ENCODE results near the gene MRPS2. TPM values are rescaled to one million over a fixed set of nuclear protein-coding genes. Genes with fewer than 3 reads are reported as not detected.

The MRPS2 gene
- polyA plus RNA-seq, 1 donor from 2014 or later: 20.1 TPM

DNA sequence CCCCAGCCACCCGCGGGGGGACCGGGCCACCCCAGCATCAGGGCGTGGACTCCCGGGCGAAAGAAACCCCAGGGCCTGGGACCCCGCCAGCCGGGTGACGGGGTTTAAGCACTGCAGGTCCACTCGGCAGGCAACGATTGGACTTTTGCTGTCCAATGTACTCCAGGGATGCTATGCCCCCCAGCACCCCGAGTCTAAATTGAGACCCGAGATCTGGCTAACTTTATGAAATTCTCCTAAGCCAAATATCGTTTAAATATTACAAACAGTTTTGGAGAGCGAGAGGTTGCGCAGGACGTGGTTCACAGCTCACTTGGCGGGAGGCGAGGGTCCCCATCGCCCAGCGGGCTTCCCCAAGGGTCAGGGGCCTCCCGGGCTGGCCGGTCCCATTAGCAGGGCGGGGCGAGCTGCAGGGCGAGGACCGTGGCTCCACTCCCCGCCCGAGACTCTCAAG lies 384 bp upstream of the MRPS2 start:
- Histone ChIP-seq H3F3A (ENCODE audit: insufficient read depth, low read length, poor library complexity, severe bottlenecking) (no peaks in the 10 kb centered on the region), H3K27ac (ENCODE audit: low read length) (peak overlapping the region; percentile 71), H3K4me3 (ENCODE audit: low read length) (peak overlapping the region; percentile 99), H3K4me2 (ENCODE audit: low read length) (peak overlapping the region; percentile 89), H4K20me1 (ENCODE audit: insufficient read depth) (no peaks in the 10 kb centered on the region), H3K36me3 (ENCODE audit: insufficient read depth, low read length) (no peaks in the 10 kb centered on the region), H3K9me2 (ENCODE audit: insufficient read depth, low read length) (no peaks in the 10 kb centered on the region), H3K9me3 (ENCODE audit: low read length) (no peaks in the 10 kb centered on the region), H2AFZ (ENCODE audit: low read depth, low read length) (peak overlapping the region; percentile 85), H3K27me3 (ENCODE audit: insufficient read depth, low read depth, low read length) (no peaks in the 10 kb centered on the region), H3K9ac (ENCODE audit: low read length) (peak overlapping the region; percentile 91), H3K79me2 (replicated peaks; ENCODE audit: insufficient read depth, low read length) (peaks cover 12% of the 10 kb centered on the region)
- TF ChIP-seq TAF1 (IDR thresholded peaks at IDR 0.05; ENCODE audit: low read depth): no peak
- TF ChIP-seq, protein P1, sequence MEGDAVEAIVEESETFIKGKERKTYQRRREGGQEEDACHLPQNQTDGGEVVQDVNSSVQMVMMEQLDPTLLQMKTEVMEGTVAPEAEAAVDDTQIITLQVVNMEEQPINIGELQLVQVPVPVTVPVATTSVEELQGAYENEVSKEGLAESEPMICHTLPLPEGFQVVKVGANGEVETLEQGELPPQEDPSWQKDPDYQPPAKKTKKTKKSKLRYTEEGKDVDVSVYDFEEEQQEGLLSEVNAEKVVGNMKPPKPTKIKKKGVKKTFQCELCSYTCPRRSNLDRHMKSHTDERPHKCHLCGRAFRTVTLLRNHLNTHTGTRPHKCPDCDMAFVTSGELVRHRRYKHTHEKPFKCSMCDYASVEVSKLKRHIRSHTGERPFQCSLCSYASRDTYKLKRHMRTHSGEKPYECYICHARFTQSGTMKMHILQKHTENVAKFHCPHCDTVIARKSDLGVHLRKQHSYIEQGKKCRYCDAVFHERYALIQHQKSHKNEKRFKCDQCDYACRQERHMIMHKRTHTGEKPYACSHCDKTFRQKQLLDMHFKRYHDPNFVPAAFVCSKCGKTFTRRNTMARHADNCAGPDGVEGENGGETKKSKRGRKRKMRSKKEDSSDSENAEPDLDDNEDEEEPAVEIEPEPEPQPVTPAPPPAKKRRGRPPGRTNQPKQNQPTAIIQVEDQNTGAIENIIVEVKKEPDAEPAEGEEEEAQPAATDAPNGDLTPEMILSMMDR (IDR thresholded peaks at IDR 0.05; ENCODE audit: poor library complexity, severe bottlenecking): no peak
- no peak for TF ChIP-seq POLR2AphosphoS5 (IDR thresholded peaks at IDR 0.05)
- TF ChIP-seq, protein P2, sequence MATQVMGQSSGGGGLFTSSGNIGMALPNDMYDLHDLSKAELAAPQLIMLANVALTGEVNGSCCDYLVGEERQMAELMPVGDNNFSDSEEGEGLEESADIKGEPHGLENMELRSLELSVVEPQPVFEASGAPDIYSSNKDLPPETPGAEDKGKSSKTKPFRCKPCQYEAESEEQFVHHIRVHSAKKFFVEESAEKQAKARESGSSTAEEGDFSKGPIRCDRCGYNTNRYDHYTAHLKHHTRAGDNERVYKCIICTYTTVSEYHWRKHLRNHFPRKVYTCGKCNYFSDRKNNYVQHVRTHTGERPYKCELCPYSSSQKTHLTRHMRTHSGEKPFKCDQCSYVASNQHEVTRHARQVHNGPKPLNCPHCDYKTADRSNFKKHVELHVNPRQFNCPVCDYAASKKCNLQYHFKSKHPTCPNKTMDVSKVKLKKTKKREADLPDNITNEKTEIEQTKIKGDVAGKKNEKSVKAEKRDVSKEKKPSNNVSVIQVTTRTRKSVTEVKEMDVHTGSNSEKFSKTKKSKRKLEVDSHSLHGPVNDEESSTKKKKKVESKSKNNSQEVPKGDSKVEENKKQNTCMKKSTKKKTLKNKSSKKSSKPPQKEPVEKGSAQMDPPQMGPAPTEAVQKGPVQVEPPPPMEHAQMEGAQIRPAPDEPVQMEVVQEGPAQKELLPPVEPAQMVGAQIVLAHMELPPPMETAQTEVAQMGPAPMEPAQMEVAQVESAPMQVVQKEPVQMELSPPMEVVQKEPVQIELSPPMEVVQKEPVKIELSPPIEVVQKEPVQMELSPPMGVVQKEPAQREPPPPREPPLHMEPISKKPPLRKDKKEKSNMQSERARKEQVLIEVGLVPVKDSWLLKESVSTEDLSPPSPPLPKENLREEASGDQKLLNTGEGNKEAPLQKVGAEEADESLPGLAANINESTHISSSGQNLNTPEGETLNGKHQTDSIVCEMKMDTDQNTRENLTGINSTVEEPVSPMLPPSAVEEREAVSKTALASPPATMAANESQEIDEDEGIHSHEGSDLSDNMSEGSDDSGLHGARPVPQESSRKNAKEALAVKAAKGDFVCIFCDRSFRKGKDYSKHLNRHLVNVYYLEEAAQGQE (IDR thresholded peaks at IDR 0.05; ENCODE audit: borderline replicate concordance): no peak

DNA sequence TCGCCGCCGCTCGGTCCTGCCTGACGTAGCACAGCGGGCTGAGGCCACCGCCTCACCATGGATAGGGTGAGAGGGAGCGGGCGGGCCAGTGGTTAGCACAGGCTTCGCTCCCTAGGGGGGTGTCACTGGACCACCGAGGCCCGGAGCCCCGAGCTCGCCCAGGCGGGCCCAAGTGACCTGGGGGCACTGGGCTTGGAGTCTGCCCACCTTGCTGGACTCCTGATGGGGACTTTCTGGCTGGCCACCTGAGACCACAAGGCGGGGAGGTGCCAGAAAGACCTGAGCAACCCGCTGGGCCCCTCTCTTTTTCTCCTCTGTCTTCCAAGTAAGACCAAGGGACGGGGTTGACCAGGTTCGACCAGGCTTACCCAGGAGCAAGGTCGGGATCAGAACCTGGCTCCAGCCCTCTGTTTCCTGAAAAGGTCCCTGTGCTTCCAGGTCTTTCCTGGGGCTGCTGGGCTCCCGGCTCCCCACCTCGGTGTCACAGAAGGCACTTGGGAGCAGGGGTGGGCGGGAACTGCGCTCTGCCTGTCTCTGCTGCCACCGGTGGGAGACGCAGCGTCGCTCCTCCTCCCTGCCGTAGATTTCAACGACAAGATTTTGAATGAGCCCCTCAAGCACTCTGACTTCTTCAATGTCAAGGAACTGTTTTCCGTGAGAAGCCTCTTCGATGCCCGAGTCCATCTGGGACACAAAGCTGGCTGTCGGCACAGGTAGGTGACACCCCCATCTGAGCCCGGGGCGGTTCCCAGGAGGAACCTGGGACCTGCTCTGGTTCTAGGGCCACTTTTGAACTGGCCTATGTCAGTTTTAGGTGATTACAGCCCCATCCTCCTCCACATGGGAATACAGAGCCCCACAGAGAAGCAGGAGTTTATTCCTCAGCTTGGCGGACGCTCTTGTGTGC lies 1.0 kb downstream of the MRPS2 start:
- H3K79me2 ChIP-seq (replicated peaks; ENCODE audit: insufficient read depth, low read length): peaks cover 12% of the 10 kb centered on the region
- no peaks in the 10 kb centered on the region for H3K9me2 ChIP-seq (ENCODE audit: insufficient read depth, low read length)
- no peaks in the 10 kb centered on the region for H3F3A ChIP-seq (ENCODE audit: insufficient read depth, low read length, poor library complexity, severe bottlenecking)
- TF ChIP-seq MXI1 (conservative IDR thresholded peaks at IDR 0.05; ENCODE audit: poor library complexity, severe bottlenecking): no peak
- TF ChIP-seq, protein P1 (IDR thresholded peaks at IDR 0.05; ENCODE audit: poor library complexity, severe bottlenecking): no peak
- TF ChIP-seq EZH2 (IDR thresholded peaks at IDR 0.05; ENCODE audit: borderline replicate concordance, insufficient read depth, low read length, poor library complexity, severe bottlenecking): no peak
- no peak for TF ChIP-seq TAF1 (IDR thresholded peaks at IDR 0.05; ENCODE audit: low read depth)
- TF ChIP-seq EP300 (conservative IDR thresholded peaks at IDR 0.05; ENCODE audit: poor library complexity, severe bottlenecking): no peak
- no peak for TF ChIP-seq SMC3 (conservative IDR thresholded peaks at IDR 0.05; ENCODE audit: poor library complexity)
- TF ChIP-seq, protein P2 (IDR thresholded peaks at IDR 0.05; ENCODE audit: borderline replicate concordance): no peak
- peak overlapping the region; percentile 82 for H3K4me2 ChIP-seq (ENCODE audit: low read length)
- no peaks in the 10 kb centered on the region for H3K27me3 ChIP-seq (ENCODE audit: insufficient read depth, low read depth, low read length)
- no peaks in the 10 kb centered on the region for H3K9me3 ChIP-seq (ENCODE audit: low read length)
- H3K9ac ChIP-seq (ENCODE audit: low read length): peak overlapping the region; percentile 91
- H3K4me3 ChIP-seq (ENCODE audit: low read length): peak overlapping the region; percentile 99
- H2AFZ ChIP-seq (ENCODE audit: low read depth, low read length): peak overlapping the region; percentile 85
- H3K27ac ChIP-seq (ENCODE audit: low read length): peak overlapping the region; percentile 71
- H3K36me3 ChIP-seq (ENCODE audit: insufficient read depth, low read length): no peaks in the 10 kb centered on the region
- H4K20me1 ChIP-seq (ENCODE audit: insufficient read depth): no peaks in the 10 kb centered on the region

Data from neural cell (in vitro differentiated cells).